GM06990 (cell line): ENCODE data around the gene MOB2.

Source experiments
- DNase-seq: peaks from one replicate; pipeline ENCODE4 v3.0.0-alpha.2; 2011; ENCODE audit not compliant: insufficient read length; ENCODE audit errors: extremely low read depth
- H3K27me3 ChIP-seq: replicated peaks from 2 replicates; pipeline ENCODE4 v1.6.0; 2011; ENCODE audit warnings: low read length; ENCODE audit not compliant: control insufficient read depth, insufficient read depth
- H3K36me3 ChIP-seq: 2 replicates; pipeline ENCODE4 v1.5.1; 2011; ENCODE audit warnings: low read length; ENCODE audit not compliant: control insufficient read depth, insufficient read depth
- H3K4me3 ChIP-seq: replicated peaks from 2 replicates; pipeline ENCODE4 v1.5.1; 2011; ENCODE audit warnings: low read depth, mild to moderate bottlenecking, control low read depth, low read length
- TF ChIP-seq, protein P1 (sequence below): IDR thresholded peaks from 2 replicates; pipeline ENCODE4 v1.5.1; 2011; ENCODE audit warnings: low read length, control low read depth, mild to moderate bottlenecking, inconsistent platforms; ENCODE audit not compliant: insufficient read depth, poor library complexity, severe bottlenecking

The MOB2 gene

GRCh38 chr11:1521382-1522080 lies 35.0 kb upstream of the MOB2 start:
- Histone ChIP-seq H3K27me3 (no peaks in the 10 kb centered on the region), H3K4me3 (peak overlapping the region; percentile 19; the same call in 1 of the 2 replicates), H3K36me3 (peaks cover 1% of the 10 kb centered on the region; the same call in 1 of the 2 replicates)
- TF ChIP-seq, protein P1, sequence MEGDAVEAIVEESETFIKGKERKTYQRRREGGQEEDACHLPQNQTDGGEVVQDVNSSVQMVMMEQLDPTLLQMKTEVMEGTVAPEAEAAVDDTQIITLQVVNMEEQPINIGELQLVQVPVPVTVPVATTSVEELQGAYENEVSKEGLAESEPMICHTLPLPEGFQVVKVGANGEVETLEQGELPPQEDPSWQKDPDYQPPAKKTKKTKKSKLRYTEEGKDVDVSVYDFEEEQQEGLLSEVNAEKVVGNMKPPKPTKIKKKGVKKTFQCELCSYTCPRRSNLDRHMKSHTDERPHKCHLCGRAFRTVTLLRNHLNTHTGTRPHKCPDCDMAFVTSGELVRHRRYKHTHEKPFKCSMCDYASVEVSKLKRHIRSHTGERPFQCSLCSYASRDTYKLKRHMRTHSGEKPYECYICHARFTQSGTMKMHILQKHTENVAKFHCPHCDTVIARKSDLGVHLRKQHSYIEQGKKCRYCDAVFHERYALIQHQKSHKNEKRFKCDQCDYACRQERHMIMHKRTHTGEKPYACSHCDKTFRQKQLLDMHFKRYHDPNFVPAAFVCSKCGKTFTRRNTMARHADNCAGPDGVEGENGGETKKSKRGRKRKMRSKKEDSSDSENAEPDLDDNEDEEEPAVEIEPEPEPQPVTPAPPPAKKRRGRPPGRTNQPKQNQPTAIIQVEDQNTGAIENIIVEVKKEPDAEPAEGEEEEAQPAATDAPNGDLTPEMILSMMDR = no peak
- peak; percentile 79 for DNase-seq

- TF ChIP-seq, protein P1 = no peak
Observed at GRCh38 chr11:1520663-1521267, 34.2 kb upstream of the MOB2 start.

GRCh38 chr11:1520209-1520662 lies 33.7 kb upstream of the MOB2 start:
- no peak overlapping the region for H3K4me3 ChIP-seq

More at GRCh38 chr11:1520663-1521267, 34.2 kb upstream of the MOB2 start:
- Histone ChIP-seq H3K27me3 (no peaks in the 10 kb centered on the region), H3K36me3 (peaks cover 1% of the 10 kb centered on the region; the same call in 1 of the 2 replicates), H3K4me3 (no peak overlapping the region)
- no peak for DNase-seq

GRCh38 chr11:1519028-1520010 lies 32.7 kb upstream of the MOB2 start:
- H3K4me3 ChIP-seq = no peak overlapping the region
- peaks cover 1% of the 10 kb centered on the region; the same call in 1 of the 2 replicates for H3K36me3 ChIP-seq
- H3K27me3 ChIP-seq = no peaks in the 10 kb centered on the region
- TF ChIP-seq, protein P1 = no peak
- DNase-seq = no peak

More at GRCh38 chr11:1520209-1520662, 33.7 kb upstream of the MOB2 start:
- Histone ChIP-seq H3K27me3 (no peaks in the 10 kb centered on the region), H3K36me3 (peaks cover 1% of the 10 kb centered on the region; the same call in 1 of the 2 replicates)
- no peak for DNase-seq
- TF ChIP-seq, protein P1 = no peak

GRCh38 chr11:1518301-1518700 lies 31.7 kb upstream of the MOB2 start:
- TF ChIP-seq, protein P1 = no peak

More at GRCh38 chr11:1518301-1518700, 31.7 kb upstream of the MOB2 start:
- Histone ChIP-seq H3K36me3 (no peaks in the 10 kb centered on the region), H3K4me3 (no peak overlapping the region), H3K27me3 (no peaks in the 10 kb centered on the region)
- DNase-seq = no peak
